Pancreas (tissue), 10 donors: ENCODE results near the gene KCNQ1OT1. TPM values are rescaled to one million over a fixed set of nuclear protein-coding genes. Genes with fewer than 3 reads are reported as not detected.

Experiments
- ATAC-seq, 4 donors: fragments of 200-7000 bp; cut with Tn5 transposase; one replicate each; pipeline versions ENCODE4 v1.8.0 to v1.9.1; 2020; ENCODE audit warnings: mild to moderate bottlenecking in 4 of 4, moderate library complexity in 4 of 4
- DNase-seq, 6 donors: peaks; one replicate each; pipeline ENCODE4 v3.0.0-alpha.2; 2020
- FAIRE-seq: peaks from 2 replicates; lab custom pipeline; 2012; peaks lifted over from hg19 to GRCh38; lab: Jason Lieb, UNC
- H3K27ac ChIP-seq, 4 donors: fragments of 200-600 bp; sonication (generic); 1 replicate in 3 of 4; 2 replicates in 1 of 4; pipeline versions ENCODE4 v1.5.0 to v1.8.0; 2020
- H3K27me3 ChIP-seq, 4 donors: fragments of 200-600 bp; one replicate each; pipeline ENCODE4 v1.8.0; 2021
- H3K36me3 ChIP-seq, 3 donors: fragments of 200-600 bp; sonication (generic) in 1 of 3; one replicate each; pipeline versions ENCODE4 v1.5.0 to v1.8.0; 2020 to 2021
- H3K4me1 ChIP-seq, 3 donors: fragments of 200-600 bp; one replicate each; pipeline ENCODE4 v1.8.0; 2021
- H3K4me3 ChIP-seq, 4 donors: fragments of 200-600 bp; sonication (generic) in 2 of 4; one replicate each; pipeline versions ENCODE4 v1.5.0 to v1.8.0; 2020 to 2021
- H3K9me3 ChIP-seq, 4 donors: fragments of 200-600 bp; one replicate each; pipeline ENCODE4 v1.8.0; 2021
- CTCF ChIP-seq, 4 donors: fragments of 200-600 bp; sonication (generic) in 3 of 4; IDR thresholded peaks; one replicate each; pipeline versions ENCODE4 v1.5.0 to v1.8.0; 2021; ENCODE audit warnings: antibody characterized with exemption in 4 of 4
- WGBS, 2 donors: extraction: QIAGEN DNeasy Blood & Tissue Kit; methylation state at CpG; one replicate each; pipeline ENCODE4 v1.1.7; 2013; 5-methylcytosine and 5-hydroxymethylcytosine counted together
- intact Hi-C, 3 donors: fragments of 100-400 bp; cut with DNase I; formaldehyde crosslinking; loops; one replicate each; pipeline versions ENCODE4 v1.11.1 to v1.14.2; 2022
- polyA plus RNA-seq, 2 donors: library from polyadenylated mRNA; stranded (reverse); fragments of 200-250 nt; gene quantifications; one replicate each; pipeline ENCODE4 v1.2.3, GENCODE V29; 2013
- total RNA-seq, 6 donors: library from RNA; stranded (reverse); fragmentation: NEBNext Ultra II Directional in 4 of 6; extraction: Animal tissue kit (Norgen Biotek cat#: 25700) in 4 of 6; gene quantifications; one replicate each; pipeline versions ENCODE4 v1.2.1 to v1.2.4, GENCODE V29; 2021 to 2023
- donor health status: healthy with polysubstance abuse.
- donor health status: DM: no; HTN: no; CAD: no; lungs with moderate emphysema.
- donor health status: DM: no; HTN: no; CAD: no.
- donor health status: control.
- donor health status: control.
- donor health status: Bipolar disorder and iron deficiency.
- donor health status: DM: yes; HTN: yes; CAD: no.
- donor health status: DM: no; HTN: no; CAD: no.
- donor health status: DM: no; HTN: no; CAD: no.
- donor health status: DM: yes; HTN: yes; CAD: no.

KCNQ1OT1 gene
- total and polyA plus RNA-seq, 8 donors = 0.31 to 1.9 (median 1.4) TPM

GRCh38 chr11:2725368-2726300 lies 25.8 kb upstream of the KCNQ1OT1 start:
- no peak for FAIRE-seq
- WGBS, 2 donors = 77 to 78% methylated on average over 27 of the region's 27 CpGs

GRCh38 chr11:2724653-2725367 lies 25.0 kb upstream of the KCNQ1OT1 start:
- Histone ChIP-seq H3K27ac (peak overlapping the region; percentile 16 to 78 (median 38)), H3K9me3 (no peaks in the 10 kb centered on the region), H3K4me1 (peaks cover 0 to 6% (median 6%) of the 10 kb centered on the region in 3 donors), H3K36me3 (no peaks in the 10 kb centered on the region), H3K27me3 (no peaks in the 10 kb centered on the region), H3K4me3 (no peak overlapping the region)
- TF ChIP-seq CTCF (IDR thresholded peaks at IDR 0.05) = no peak
- no peak for DNase-seq
- no peak for FAIRE-seq
- intact Hi-C loops = no loop called here
- peak in 2 of 4 donors; percentile 6 to 22 for ATAC-seq
- WGBS, 2 donors = 78% methylated on average over 20 of the region's 20 CpGs

More at GRCh38 chr11:2725368-2726300, 25.8 kb upstream of the KCNQ1OT1 start:
- DNase-seq = peak in 2 of 6 donors; percentile 39 to 51
- Histone ChIP-seq H3K36me3 (no peaks in the 10 kb centered on the region), H3K4me3 (no peak overlapping the region), H3K27me3 (no peaks in the 10 kb centered on the region), H3K4me1 (peaks cover 0 to 10% (median 9%) of the 10 kb centered on the region in 3 donors), H3K9me3 (no peaks in the 10 kb centered on the region), H3K27ac (peak overlapping the region; percentile 36 to 78 (median 48))
- ATAC-seq = peak in 3 of 4 donors; percentile 14 to 27 (median 15)
- TF ChIP-seq CTCF (IDR thresholded peaks at IDR 0.05) = no peak
- intact Hi-C loops = no loop called here

GRCh38 chr11:2724104-2724503 lies 24.3 kb upstream of the KCNQ1OT1 start:
- Histone ChIP-seq H3K9me3 (no peaks in the 10 kb centered on the region), H3K27ac (no peak overlapping the region), H3K36me3 (no peaks in the 10 kb centered on the region), H3K4me1 (peaks cover 0 to 5% (median 0%) of the 10 kb centered on the region in 3 donors), H3K4me3 (no peak overlapping the region), H3K27me3 (no peaks in the 10 kb centered on the region)
- FAIRE-seq (no peak), ATAC-seq (no peak), DNase-seq (no peak)
- intact Hi-C loops = no loop called here
- 94 to 95% methylated on average over 16 of the region's 16 CpGs for WGBS, 2 donors
- TF ChIP-seq CTCF (IDR thresholded peaks at IDR 0.05) = no peak

GRCh38 chr11:2722955-2723354 lies 23.2 kb upstream of the KCNQ1OT1 start:
- intact Hi-C loops = no loop called here
- peaks cover 0 to under 1% (median 0%) of the 10 kb centered on the region in 3 donors for H3K4me1 ChIP-seq
- no peak overlapping the region for H3K4me3 ChIP-seq
- no peak for TF ChIP-seq CTCF (IDR thresholded peaks at IDR 0.05)
- no peaks in the 10 kb centered on the region for H3K36me3 ChIP-seq
- no peak for FAIRE-seq
- DNase-seq = no peak
- H3K27ac ChIP-seq = no peak overlapping the region
- no peaks in the 10 kb centered on the region for H3K27me3 ChIP-seq
- ATAC-seq = no peak
- 88 to 91% methylated on average over 15 of the region's 15 CpGs for WGBS, 2 donors
- no peaks in the 10 kb centered on the region for H3K9me3 ChIP-seq
